ENCODE measurements around the gene FN1. TPM values are rescaled to one million over a fixed set of nuclear protein-coding genes. Genes with fewer than 3 reads are reported as not detected.

FN1 gene
- 5,379 and 12,823 TPM in 2 replicates for total RNA-seq

DNA sequence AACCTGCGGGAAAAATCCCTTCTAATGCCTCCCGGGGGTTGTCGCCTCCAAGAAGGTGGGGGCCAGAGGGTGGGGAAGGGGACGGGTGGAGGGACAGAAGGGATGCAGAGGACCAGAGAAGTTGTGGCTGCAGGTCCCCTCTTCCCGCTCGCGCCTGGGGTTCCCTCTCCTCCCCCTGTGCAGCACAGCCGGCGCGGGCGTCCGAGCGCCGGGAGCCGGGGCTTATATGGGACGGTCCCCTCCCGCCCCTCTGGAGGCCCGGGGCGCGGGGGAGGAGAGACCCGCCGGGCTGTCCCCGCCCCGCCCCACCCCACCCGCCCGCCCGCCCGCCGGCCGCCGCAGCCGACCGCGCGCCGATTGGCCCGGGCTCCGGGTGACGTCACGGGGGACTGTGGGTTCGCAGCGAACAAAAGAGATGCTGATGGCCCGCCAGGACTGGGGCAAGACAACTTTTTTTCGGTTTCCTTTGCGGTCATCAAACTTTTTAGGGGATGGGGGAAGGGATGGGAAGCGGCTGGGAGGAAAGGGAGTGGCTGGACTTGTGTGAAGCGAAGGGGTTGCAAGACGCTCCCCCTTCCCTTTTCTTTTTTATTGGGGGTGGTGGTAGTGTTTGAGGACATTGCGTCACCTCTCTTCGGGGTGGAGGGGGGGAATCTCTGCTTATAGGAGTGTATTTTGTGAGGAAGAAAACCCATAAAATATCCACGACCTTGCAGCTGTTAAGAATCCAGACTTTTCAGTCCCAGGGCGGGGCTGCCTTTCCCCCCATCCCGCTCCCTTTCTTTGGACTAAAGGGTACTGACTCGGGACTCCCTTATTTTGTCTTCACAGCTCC lies at the start of gene FN1:
Gene FN1, minus strand, starts transcription at position 199 of the 835 bp plus-strand sequence. CDS start 266 bp downstream, outside the sequence.

DNA sequence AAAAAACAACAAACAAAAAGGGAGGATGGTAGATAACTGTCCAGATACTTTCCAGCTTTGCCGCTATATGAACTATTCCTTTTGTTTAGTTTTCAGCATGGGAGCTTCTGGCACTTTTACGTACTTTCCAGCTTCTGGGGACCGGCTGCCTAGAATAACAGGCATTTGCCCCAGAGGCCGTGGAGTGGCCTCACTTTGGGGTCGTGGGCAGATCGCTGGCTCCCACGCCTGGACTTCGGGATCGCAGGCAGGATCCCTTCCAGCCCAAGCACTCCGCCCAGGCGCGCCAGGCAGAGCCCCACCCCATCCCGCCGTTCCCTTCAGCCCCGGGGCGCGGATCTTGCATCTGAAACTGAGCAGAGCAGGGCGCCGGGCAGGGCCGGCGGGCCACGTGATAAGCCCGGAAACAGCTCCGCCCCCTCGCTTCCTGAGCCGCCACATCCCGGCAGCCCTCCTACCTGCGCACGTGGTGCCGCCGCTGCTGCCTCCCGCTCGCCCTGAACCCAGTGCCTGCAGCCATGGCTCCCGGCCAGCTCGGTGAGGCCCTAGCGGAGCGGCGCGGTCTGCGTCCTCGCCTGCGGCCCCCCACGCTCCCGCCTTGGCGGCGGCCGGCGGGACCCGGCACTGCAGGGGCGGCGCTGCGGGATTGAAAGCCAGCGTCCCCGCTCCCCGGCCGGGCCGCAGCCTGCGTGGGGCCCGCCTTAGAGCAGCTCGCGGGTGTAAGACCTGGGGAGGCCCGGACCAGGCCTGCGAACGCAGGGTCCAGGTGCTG lies 124.1 kb downstream of the FN1 start, which contains the start of gene ATIC:
Gene ATIC, plus strand, starts transcription at position 435 of the 772 bp plus-strand sequence. Its CDS starts 84 bp downstream, at position 519.

Other genes starting within 250 kb of the FN1 start
- 17.8 and 50.2 TPM in 2 replicates for gene ATIC, start 124.0 kb downstream of the FN1 start, total RNA-seq